Nasal cavity respiratory epithelium epithelial cell of viscerocranial mucosa (primary cell): ENCODE data around the gene CLASP1. TPM values are rescaled to one million over a fixed set of nuclear protein-coding genes. Genes with fewer than 3 reads are reported as not detected.

Experiments
- total RNA-seq: library from RNA; depleted of rRNA; stranded (reverse); fragments of >200 nt; gene quantifications from 2 replicates; pipeline ENCODE4 v1.2.3, GENCODE V29; 2014

Gene CLASP1
- total RNA-seq, result 62.2 and 118 TPM in 2 replicates

DNA sequence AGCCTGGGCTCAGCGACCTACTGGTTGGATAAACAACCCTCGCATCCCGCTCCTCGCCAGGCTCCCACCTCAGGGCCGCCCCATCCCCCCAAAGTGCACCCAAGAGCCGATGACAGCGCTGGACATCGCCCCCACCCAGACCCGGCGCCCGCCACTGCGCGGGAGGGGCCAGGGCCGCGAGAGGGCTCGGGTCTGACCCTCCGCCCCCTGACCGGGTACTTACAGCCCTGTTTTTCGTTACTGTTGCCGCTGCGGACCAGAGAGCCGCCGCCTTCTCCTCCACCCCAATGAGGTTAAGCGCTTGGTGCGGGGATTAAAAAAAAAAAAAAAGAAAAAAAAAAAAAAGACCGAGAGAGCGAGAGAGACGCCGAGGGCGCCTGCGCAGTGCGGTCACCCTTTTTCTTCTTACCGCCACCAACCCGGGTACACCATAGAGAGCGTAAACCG, at the start of gene CLASP1:
Gene CLASP1 (minus strand): TSS at position 314 of the 447 bp plus-strand sequence. CDS start 43,567 bp downstream, outside the sequence.

Other genes with a start within 250 kb of the CLASP1 start
- under 0.01 TPM in 1 of 2 replicates, not detected in the other for gene RNU4ATAC, start 118.6 kb downstream of the CLASP1 start, total RNA-seq
- gene NIFK, start 87.4 kb upstream of the CLASP1 start, total RNA-seq, result 84.4 and 89.5 TPM in 2 replicates
- 50.4 and 60.8 TPM in 2 replicates for gene TSN, start 106.2 kb upstream of the CLASP1 start, total RNA-seq